ENCODE data around the gene TBC1D1. TPM values are rescaled to one million over a fixed set of nuclear protein-coding genes. Genes with fewer than 3 reads are reported as not detected.

TBC1D1 gene
- total RNA-seq, 1 donor from 2014 or later: 129 TPM

- DNase-seq: no peak
- Histone ChIP-seq H3K9me3 (replicated peaks) (no peaks in the 10 kb centered on the region), H3K27ac (replicated peaks) (peak overlapping the region; percentile 74), H3K4me1 (peaks cover 81% of the 10 kb centered on the region), H3K27me3 (ENCODE audit: low read depth) (no peaks in the 10 kb centered on the region), H3K4me3 (peak overlapping the region; percentile 11), H3K36me3 (no peaks in the 10 kb centered on the region)
- no peak for TF ChIP-seq CTCF (IDR thresholded peaks at IDR 0.05; ENCODE audit: borderline replicate concordance)
- intact Hi-C loops (cut with micrococcal nuclease): no loop called here
Measured at GRCh38 chr4:37981844-37982720, 91.2 kb downstream of the TBC1D1 start.

GRCh38 chr4:37982736-37983135 lies 91.9 kb downstream of the TBC1D1 start:
- H3K36me3 ChIP-seq: no peaks in the 10 kb centered on the region
- H3K9me3 ChIP-seq (replicated peaks): no peaks in the 10 kb centered on the region
- H3K4me1 ChIP-seq: peaks cover 83% of the 10 kb centered on the region
- intact Hi-C loops (cut with micrococcal nuclease): no loop called here
- DNase-seq: no peak
- H3K27ac ChIP-seq (replicated peaks): peak overlapping the region; percentile 74
- TF ChIP-seq CTCF (IDR thresholded peaks at IDR 0.05; ENCODE audit: borderline replicate concordance): no peak
- H3K27me3 ChIP-seq (ENCODE audit: low read depth): no peaks in the 10 kb centered on the region
- H3K4me3 ChIP-seq: no peak overlapping the region

- Histone ChIP-seq H3K27ac (replicated peaks) (no peak overlapping the region), H3K36me3 (no peaks in the 10 kb centered on the region), H3K4me3 (no peak overlapping the region), H3K9me3 (replicated peaks) (no peaks in the 10 kb centered on the region), H3K27me3 (ENCODE audit: low read depth) (no peaks in the 10 kb centered on the region), H3K4me1 (peaks cover 83% of the 10 kb centered on the region)
- DNase-seq: no peak
- no peak for TF ChIP-seq CTCF (IDR thresholded peaks at IDR 0.05; ENCODE audit: borderline replicate concordance)
- intact Hi-C loops (cut with micrococcal nuclease): no loop called here
Measured at GRCh38 chr4:37983951-37984350, 93.1 kb downstream of the TBC1D1 start.

- Histone ChIP-seq H3K4me3 (no peak overlapping the region), H3K27ac (replicated peaks) (peak overlapping the region; percentile 9)
- intact Hi-C loops (cut with micrococcal nuclease): no loop called here
Measured at GRCh38 chr4:37985730-37986275, 94.9 kb downstream of the TBC1D1 start.

GRCh38 chr4:37988670-37989069 lies 97.8 kb downstream of the TBC1D1 start:
- intact Hi-C loops (cut with micrococcal nuclease): no loop called here
- Histone ChIP-seq H3K27ac (replicated peaks) (peak overlapping the region; percentile 80), H3K4me1 (peaks cover 73% of the 10 kb centered on the region), H3K27me3 (ENCODE audit: low read depth) (no peaks in the 10 kb centered on the region), H3K9me3 (replicated peaks) (no peaks in the 10 kb centered on the region), H3K36me3 (no peaks in the 10 kb centered on the region), H3K4me3 (no peak overlapping the region)
- DNase-seq: no peak
- no peak for TF ChIP-seq CTCF (IDR thresholded peaks at IDR 0.05; ENCODE audit: borderline replicate concordance)

More at GRCh38 chr4:37985730-37986275, 94.9 kb downstream of the TBC1D1 start:
- Histone ChIP-seq H3K4me1 (peaks cover 83% of the 10 kb centered on the region), H3K36me3 (no peaks in the 10 kb centered on the region), H3K27me3 (ENCODE audit: low read depth) (no peaks in the 10 kb centered on the region), H3K9me3 (replicated peaks) (no peaks in the 10 kb centered on the region)
- DNase-seq: no peak
- no peak for TF ChIP-seq CTCF (IDR thresholded peaks at IDR 0.05; ENCODE audit: borderline replicate concordance)
